H1 (cell line): ENCODE data around the gene NIN. TPM values are rescaled to one million over a fixed set of nuclear protein-coding genes. Genes with fewer than 3 reads are reported as not detected.

Experiments
- CTCF ChIA-PET: fragments of 300-600 bp; sonication (Branson Sonifier 250); formaldehyde crosslinking; loops from one replicate; lab custom pipeline; 2021; ENCODE audit not compliant: partially characterized antibody; lab: Charles Lee
- POLR2A ChIA-PET: fragments of 300-600 bp; sonication (Branson Sonifier 250); formaldehyde crosslinking; loops from one replicate; lab custom pipeline; 2021; ENCODE audit warnings: inconsistent platforms; ENCODE audit not compliant: partially characterized antibody; lab: Charles Lee
- DNase-seq, 2 experiments: peaks; one replicate each; pipeline versions ENCODE4 v3.0.0 to v3.0.0-alpha.2; 2010 to 2022; ENCODE audit warnings: low spot score in 2 of 2, low read depth in 1 of 2, mixed read lengths in 1 of 2
- FAIRE-seq: peaks from 2 replicates; lab custom pipeline; 2011; peaks lifted over from hg19 to GRCh38; lab: Jason Lieb, UNC
- H2AFZ ChIP-seq: 2 replicates; pipeline ENCODE4 v1.8.1; 2012; ENCODE audit warnings: low read length, inconsistent platforms
- H2AK5ac ChIP-seq: 2 replicates; pipeline ENCODE4 v1.6.1; 2013; ENCODE audit warnings: low read depth, low read length
- H2BK120ac ChIP-seq: replicated peaks from 2 replicates; pipeline ENCODE3; 2013; ENCODE audit warnings: low read depth, low read length, inconsistent platforms
- H2BK12ac ChIP-seq: 2 replicates; pipeline ENCODE4 v1.6.1; 2013; ENCODE audit warnings: low read depth, low read length
- H2BK15ac ChIP-seq: 2 replicates; pipeline ENCODE4 v1.6.1; 2013; ENCODE audit warnings: low read length
- H2BK20ac ChIP-seq: 2 replicates; pipeline ENCODE4 v1.6.1; 2013; ENCODE audit warnings: low read length
- H2BK5ac ChIP-seq: 2 replicates; pipeline ENCODE4 v1.6.1; 2013; ENCODE audit warnings: low read depth, low read length
- H3K14ac ChIP-seq: 2 replicates; pipeline ENCODE4 v1.6.1; 2013; ENCODE audit warnings: inconsistent platforms; ENCODE audit not compliant: insufficient read length
- H3K18ac ChIP-seq: 2 replicates; pipeline ENCODE4 v1.6.1; 2013; ENCODE audit warnings: low read length; ENCODE audit errors: extremely low read depth
- H3K23ac ChIP-seq: 2 replicates; pipeline ENCODE4 v1.6.1; 2013; ENCODE audit warnings: inconsistent platforms; ENCODE audit not compliant: insufficient read length
- H3K23me2 ChIP-seq: 2 replicates; pipeline ENCODE4 v1.6.1; 2013; ENCODE audit warnings: low read depth, low read length
- H3K27ac ChIP-seq: 2 replicates; pipeline ENCODE4 v1.6.1; 2011; ENCODE audit warnings: low read depth, low read length, inconsistent platforms
- H3K27me3 ChIP-seq, 4 experiments: replicated peaks in 1 of 4; 1 replicate in 1 of 4; 2 replicates in 3 of 4; pipeline versions ENCODE4 v1.6.1 to v1.8.1; 2011 to 2013; ENCODE audit warnings: low read length in 3 of 4, mild to moderate bottlenecking in 3 of 4, inconsistent platforms in 2 of 4, mixed read lengths in 2 of 4, moderate library complexity in 1 of 4; ENCODE audit not compliant: control insufficient read depth in 3 of 4, insufficient read depth in 3 of 4; ENCODE audit errors: extremely low read depth in 1 of 4
- H3K36me3 ChIP-seq, 4 experiments: 2 replicates each; pipeline versions ENCODE4 v1.6.1 to v1.8.1; 2011 to 2013; ENCODE audit warnings: mild to moderate bottlenecking in 4 of 4, low read length in 3 of 4, moderate library complexity in 2 of 4, control low read depth in 1 of 4, inconsistent platforms in 1 of 4; ENCODE audit not compliant: insufficient read depth in 4 of 4, control insufficient read depth in 2 of 4
- H3K4ac ChIP-seq: replicated peaks from 2 replicates; pipeline ENCODE3; 2013; ENCODE audit warnings: low read length, low read depth, mixed read lengths, inconsistent platforms; ENCODE audit not compliant: insufficient read length
- H3K4me1 ChIP-seq, 4 experiments: replicated peaks in 1 of 4; 1 replicate in 1 of 4; 2 replicates in 3 of 4; pipeline versions ENCODE4 v1.6.1 to v1.8.1; 2011 to 2013; ENCODE audit warnings: low read length in 3 of 4, inconsistent platforms in 2 of 4, mixed read lengths in 1 of 4; ENCODE audit not compliant: insufficient read depth in 4 of 4, control insufficient read depth in 3 of 4
- H3K4me2 ChIP-seq, 2 experiments: 2 replicates each; pipeline versions ENCODE4 v1.6.1 to v1.8.1; 2011 to 2013; ENCODE audit warnings: low read depth in 2 of 2, low read length in 2 of 2, control low read depth in 1 of 2, inconsistent platforms in 1 of 2, mild to moderate bottlenecking in 1 of 2; ENCODE audit not compliant: insufficient read depth in 1 of 2
- H3K4me3 ChIP-seq, 4 experiments: fragments of 200-600, 300-600 bp in 1 of 4; sonication (generic), shearing (Covaris generic), sonication (Bioruptor Twin) in 1 of 4; 2 replicates each; pipeline versions ENCODE4 v1.5.1 to v1.8.1; 2011 to 2016; ENCODE audit warnings: low read length in 4 of 4, low read depth in 3 of 4, control low read depth in 2 of 4, inconsistent platforms in 2 of 4, mild to moderate bottlenecking in 2 of 4, mixed read lengths in 1 of 4, moderate library complexity in 1 of 4; ENCODE audit not compliant: insufficient read depth in 2 of 4; ENCODE audit errors: extremely low read depth in 1 of 4
- H3K56ac ChIP-seq: replicated peaks from 2 replicates; pipeline ENCODE3; 2013; ENCODE audit warnings: low read depth, mild to moderate bottlenecking, mixed read lengths, low read length, inconsistent platforms; ENCODE audit not compliant: insufficient read length
- H3K79me1 ChIP-seq: 2 replicates; pipeline ENCODE4 v1.6.1; 2013; ENCODE audit warnings: low read depth, low read length, control low read depth
- H3K79me2 ChIP-seq, 2 experiments: 2 replicates each; pipeline versions ENCODE4 v1.6.1 to v1.8.1; 2012 to 2013; ENCODE audit warnings: low read length in 2 of 2, mild to moderate bottlenecking in 2 of 2, inconsistent platforms in 1 of 2; ENCODE audit not compliant: insufficient read depth in 2 of 2, control insufficient read depth in 1 of 2
- H3K9ac ChIP-seq, 4 experiments: replicated peaks in 1 of 4; 1 replicate in 1 of 4; 2 replicates in 3 of 4; pipeline versions ENCODE4 v1.6.1 to v1.8.1; 2011 to 2013; ENCODE audit warnings: low read depth in 3 of 4, low read length in 3 of 4, control low read depth in 2 of 4, mild to moderate bottlenecking in 2 of 4, moderate library complexity in 2 of 4, inconsistent platforms in 1 of 4; ENCODE audit errors: extremely low read depth in 1 of 4
- H3K9me3 ChIP-seq, 2 experiments: 2 replicates each; pipeline versions ENCODE4 v1.6.1 to v1.8.1; 2012 to 2013; ENCODE audit warnings: mild to moderate bottlenecking in 2 of 2, moderate library complexity in 2 of 2, control low read depth in 1 of 2, inconsistent platforms in 1 of 2, low read depth in 1 of 2, low read length in 1 of 2, mixed read lengths in 1 of 2; ENCODE audit not compliant: insufficient read depth in 2 of 2
- H4K20me1 ChIP-seq, 2 experiments: replicated peaks in 1 of 2; 2 replicates each; pipeline versions ENCODE3 to v1.8.1; 2011 to 2013; ENCODE audit warnings: inconsistent platforms in 2 of 2, low read length in 2 of 2, mild to moderate bottlenecking in 1 of 2; ENCODE audit not compliant: insufficient read depth in 2 of 2, control insufficient read depth in 1 of 2
- H4K5ac ChIP-seq: 2 replicates; pipeline ENCODE4 v1.6.1; 2013; ENCODE audit warnings: low read length, low read depth, mixed read lengths, inconsistent platforms; ENCODE audit not compliant: insufficient read length
- H4K8ac ChIP-seq: 2 replicates; pipeline ENCODE4 v1.8.0; 2013; ENCODE audit warnings: mild to moderate bottlenecking, moderate library complexity, low read length, inconsistent platforms; ENCODE audit not compliant: insufficient read depth; ENCODE audit errors: extremely low read depth
- H4K91ac ChIP-seq: replicated peaks from 2 replicates; pipeline ENCODE3; 2013; ENCODE audit warnings: low read length, mixed read lengths, inconsistent platforms; ENCODE audit not compliant: insufficient read length
- FOSL1 ChIP-seq: IDR thresholded peaks from 2 replicates; pipeline ENCODE4 v1.6.1; 2011; ENCODE audit warnings: mild to moderate bottlenecking, low read depth, low read length, moderate library complexity; ENCODE audit not compliant: insufficient read depth
- JUND ChIP-seq: IDR thresholded peaks from 2 replicates; pipeline ENCODE4 v1.6.1; 2011; ENCODE audit warnings: mild to moderate bottlenecking, improper control_type of control experiment, low read length
- POU5F1 ChIP-seq: IDR thresholded peaks from 2 replicates; pipeline ENCODE4 v1.6.1; 2011; ENCODE audit warnings: low read depth, mild to moderate bottlenecking, low read length, moderate library complexity
- RXRA ChIP-seq: IDR thresholded peaks from 2 replicates; pipeline ENCODE4 v1.6.1; 2011; ENCODE audit warnings: low read depth, mild to moderate bottlenecking, low read length, moderate library complexity; ENCODE audit not compliant: insufficient read depth
- SP4 ChIP-seq: IDR thresholded peaks from 2 replicates; pipeline ENCODE4 v1.6.1; 2012; ENCODE audit warnings: low read length, inconsistent platforms
- SRF ChIP-seq: IDR thresholded peaks from 2 replicates; pipeline ENCODE4 v1.6.1; 2011; ENCODE audit warnings: mild to moderate bottlenecking, low read depth, low read length, moderate library complexity
- TCF12 ChIP-seq: IDR thresholded peaks from 2 replicates; pipeline ENCODE4 v1.6.1; 2011; ENCODE audit warnings: low read depth, mild to moderate bottlenecking, low read length
- TEAD4 ChIP-seq: IDR thresholded peaks from 2 replicates; pipeline ENCODE4 v1.6.1; 2012; ENCODE audit warnings: low read depth, low read length, inconsistent platforms, mixed read lengths
- YY1 ChIP-seq: IDR thresholded peaks from 2 replicates; pipeline ENCODE4 v1.6.1; 2011; ENCODE audit warnings: low read depth, mild to moderate bottlenecking, low read length
- WGBS, 2 experiments: shearing (Covaris generic) in 1 of 2; methylation state at CpG; one replicate each; pipeline versions ENCODE4 v1.1.6 to v1.1.7; 2013 to 2015; ENCODE audit warnings: low lambda C conversion rate in 2 of 2, mixed read lengths in 2 of 2, inconsistent platforms in 1 of 2, low coverage in 1 of 2, missing lambda C conversion rate in 1 of 2; ENCODE audit not compliant: insufficient replicate concordance in 2 of 2, insufficient coverage in 1 of 2, insufficient read length in 1 of 2; ENCODE audit errors: extremely low coverage in 1 of 2, missing lambda C conversion rate in 1 of 2; 5-methylcytosine and 5-hydroxymethylcytosine counted together
- polyA plus RNA-seq, 7 experiments: library from polyadenylated mRNA; depleted of rRNA in 3 of 7; stranded (reverse) in 5 of 7; unstranded in 2 of 7; fragments of >200 nt in 5 of 7; fragments of 200-250 nt in 2 of 7; gene quantifications; 1 replicate in 5 of 7; 2 replicates in 1 of 7; 4 replicates in 1 of 7; pipeline versions ENCODE4 v1.2.1 to v1.2.3, GENCODE V29; 2011 to 2013; ENCODE audit warnings: missing spikeins in 2 of 7, mixed read lengths in 2 of 7
- total RNA-seq: library from RNA; stranded (reverse); fragmentation: NEBNext Ultra II Directional; extraction: Animal tissue kit (Norgen Biotek cat#: 25700); gene quantifications from 2 replicates; pipeline ENCODE4 v1.2.1, GENCODE V29; 2021
- TF ChIP-seq, protein P1 (sequence below): IDR thresholded peaks from 2 replicates; pipeline ENCODE4 v1.6.1; 2011; ENCODE audit warnings: low read length, improper control_type of control experiment

NIN gene
- total and polyA plus RNA-seq, 2 of the 8 experiments (the other 6 are each of a cell fraction or from before 2014, with no cell fraction given): 3.2 to 21.3 TPM

DNA sequence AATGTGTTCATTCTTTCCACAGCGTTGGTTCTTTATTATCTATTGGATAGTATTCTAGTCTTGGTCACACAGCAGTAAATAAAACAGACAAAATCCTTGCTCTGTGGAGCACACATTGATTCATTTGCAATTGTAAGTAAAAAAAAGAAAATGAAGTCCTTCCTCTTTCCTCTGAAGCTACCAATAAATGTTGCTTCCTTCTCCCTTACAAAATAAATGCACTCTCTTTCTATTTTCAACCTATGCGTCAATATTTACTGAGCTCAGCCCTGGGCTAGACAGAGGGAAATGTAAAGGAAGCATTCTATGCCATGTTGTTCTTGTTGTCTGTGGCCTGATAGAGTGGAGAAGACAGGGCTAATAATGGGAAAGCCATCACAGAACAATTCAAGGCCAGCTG is 43.8 kb upstream of the NIN start:
- H2BK5ac ChIP-seq: no peak overlapping the region
- H4K91ac ChIP-seq: no peak overlapping the region
- H3K9me3 ChIP-seq: no peaks in the 10 kb centered on the region
- POLR2A ChIA-PET: interaction anchor here (1.7 kb wide), 1 partner anchor 61 kb away, joined by 3 read pairs; no protein-coding TSS in a partner anchor
- H4K20me1 ChIP-seq: no peaks in the 10 kb centered on the region
- H4K8ac ChIP-seq: no peak overlapping the region
- no peak overlapping the region for H2BK20ac ChIP-seq
- no peak overlapping the region for H3K18ac ChIP-seq
- no peak overlapping the region for H2BK12ac ChIP-seq
- no peak overlapping the region for H3K23ac ChIP-seq
- CTCF ChIA-PET: interaction anchor here (3.6 kb wide), 1 partner anchor 11 kb away, joined by 24 read pairs; no protein-coding TSS in a partner anchor
- no peaks in the 10 kb centered on the region for H3K79me1 ChIP-seq
- H3K4me2 ChIP-seq: no peak overlapping the region
- no peak overlapping the region for H4K5ac ChIP-seq
- H3K14ac ChIP-seq: no peak overlapping the region
- H3K27ac ChIP-seq: no peak overlapping the region
- TF ChIP-seq TEAD4 (no peak), SP4 (no peak), YY1 (no peak), SRF (no peak), RXRA (no peak), TCF12 (no peak), POU5F1 (no peak), FOSL1 (no peak), JUND (no peak)
- TF ChIP-seq, protein P1, sequence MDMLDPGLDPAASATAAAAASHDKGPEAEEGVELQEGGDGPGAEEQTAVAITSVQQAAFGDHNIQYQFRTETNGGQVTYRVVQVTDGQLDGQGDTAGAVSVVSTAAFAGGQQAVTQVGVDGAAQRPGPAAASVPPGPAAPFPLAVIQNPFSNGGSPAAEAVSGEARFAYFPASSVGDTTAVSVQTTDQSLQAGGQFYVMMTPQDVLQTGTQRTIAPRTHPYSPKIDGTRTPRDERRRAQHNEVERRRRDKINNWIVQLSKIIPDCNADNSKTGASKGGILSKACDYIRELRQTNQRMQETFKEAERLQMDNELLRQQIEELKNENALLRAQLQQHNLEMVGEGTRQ: no peak
- H3K36me3 ChIP-seq: no peaks in the 10 kb centered on the region
- no peak overlapping the region for H2BK15ac ChIP-seq
- no peak overlapping the region for H2AFZ ChIP-seq
- DNase-seq (no peak), FAIRE-seq (no peak)
- H3K27me3 ChIP-seq: peaks cover 3 to 24% (median 15%) of the 10 kb centered on the region in 4 experiments; a peak in 6 of 7 replicates
- H2BK120ac ChIP-seq: no peak overlapping the region
- peaks cover 2% of the 10 kb centered on the region; the same call in 1 of the 2 replicates for H3K23me2 ChIP-seq
- WGBS, 2 experiments: 94% methylated on average over 2 of the region's 2 CpGs; no CpG with 5 or more reads in 1 of the 2 experiments
- no peak overlapping the region for H3K56ac ChIP-seq
- H3K9ac ChIP-seq: no peak overlapping the region
- no peak overlapping the region for H3K4me3 ChIP-seq
- H3K4ac ChIP-seq: no peak overlapping the region
- H3K79me2 ChIP-seq: no peaks in the 10 kb centered on the region
- no peak overlapping the region for H2AK5ac ChIP-seq
- peaks cover 0 to 3% (median 1%) of the 10 kb centered on the region in 4 experiments; a peak in 1 of 7 replicates for H3K4me1 ChIP-seq
